Uterus (tissue), 2 donors: ENCODE measurements around the gene C1QTNF3.

Experiments used
- CTCF ChIP-seq, 4 experiments: fragments of 200-600 bp in 2 of 4; fragments of 450-650 bp in 2 of 4; sonication (generic) in 2 of 4; IDR thresholded peaks; one replicate each; pipeline ENCODE4 v1.5.1; 2016 to 2019; ENCODE audit warnings: antibody characterized with exemption in 4 of 4, mild to moderate bottlenecking in 2 of 4, moderate library complexity in 1 of 4
- POLR2A ChIP-seq, 2 donors: fragments of 450-650 bp; IDR thresholded peaks; one replicate each; pipeline ENCODE4 v1.6.1; 2016; ENCODE audit warnings: antibody characterized with exemption in 2 of 2, mild to moderate bottlenecking in 1 of 2, moderate library complexity in 1 of 2

- TF ChIP-seq CTCF (IDR thresholded peaks at IDR 0.05) (no peak), POLR2A (IDR thresholded peaks at IDR 0.05) (no peak)
These were observed 63.0 kb downstream of the C1QTNF3 start for GRCh38 chr5:33980030-33980429.
